Effector memory CD4-positive, alpha-beta T cell (primary cell): Measurements from ENCODE around the gene PRDM15.
A peak's percentile ranks its signal among the peaks of the same experiment; 100 is the strongest.

ENCODE experiments used
- DNase-seq, 3 donors: peaks; one replicate each; pipeline ENCODE4 v3.0.0-alpha.2; 2020
- H3K27ac ChIP-seq: 2 replicates; pipeline ENCODE4 v1.7.0; 2013; ENCODE audit warnings: mild to moderate bottlenecking, low read length, moderate library complexity; ENCODE audit not compliant: insufficient read depth, poor library complexity, severe bottlenecking
- H3K27me3 ChIP-seq: replicated peaks from 2 replicates; pipeline ENCODE4 v1.7.0; 2013; ENCODE audit warnings: mild to moderate bottlenecking, low read length; ENCODE audit not compliant: insufficient read depth, control insufficient read depth, poor library complexity, severe bottlenecking
- H3K36me3 ChIP-seq: 2 replicates; pipeline ENCODE4 v1.7.0; 2013; ENCODE audit warnings: mild to moderate bottlenecking, low read length, moderate library complexity; ENCODE audit not compliant: control insufficient read depth, insufficient read depth
- H3K4me1 ChIP-seq: 2 replicates; pipeline ENCODE4 v1.7.0; 2013; ENCODE audit warnings: low read length, mild to moderate bottlenecking; ENCODE audit not compliant: control insufficient read depth, insufficient read depth, poor library complexity, severe bottlenecking
- H3K4me3 ChIP-seq: 2 replicates; pipeline ENCODE4 v1.7.0; 2013; ENCODE audit warnings: low read length, low read depth, mild to moderate bottlenecking; ENCODE audit not compliant: insufficient read depth, poor library complexity, severe bottlenecking
- H3K9me3 ChIP-seq: 2 replicates; pipeline ENCODE4 v1.7.0; 2013; ENCODE audit warnings: mild to moderate bottlenecking, low read length, moderate library complexity; ENCODE audit not compliant: control insufficient read depth
- total RNA-seq, 3 donors: gene quantifications; one replicate each; lab custom pipeline; 2026; lab: John Stamatoyannopoulos, UW

The PRDM15 gene, protein sequence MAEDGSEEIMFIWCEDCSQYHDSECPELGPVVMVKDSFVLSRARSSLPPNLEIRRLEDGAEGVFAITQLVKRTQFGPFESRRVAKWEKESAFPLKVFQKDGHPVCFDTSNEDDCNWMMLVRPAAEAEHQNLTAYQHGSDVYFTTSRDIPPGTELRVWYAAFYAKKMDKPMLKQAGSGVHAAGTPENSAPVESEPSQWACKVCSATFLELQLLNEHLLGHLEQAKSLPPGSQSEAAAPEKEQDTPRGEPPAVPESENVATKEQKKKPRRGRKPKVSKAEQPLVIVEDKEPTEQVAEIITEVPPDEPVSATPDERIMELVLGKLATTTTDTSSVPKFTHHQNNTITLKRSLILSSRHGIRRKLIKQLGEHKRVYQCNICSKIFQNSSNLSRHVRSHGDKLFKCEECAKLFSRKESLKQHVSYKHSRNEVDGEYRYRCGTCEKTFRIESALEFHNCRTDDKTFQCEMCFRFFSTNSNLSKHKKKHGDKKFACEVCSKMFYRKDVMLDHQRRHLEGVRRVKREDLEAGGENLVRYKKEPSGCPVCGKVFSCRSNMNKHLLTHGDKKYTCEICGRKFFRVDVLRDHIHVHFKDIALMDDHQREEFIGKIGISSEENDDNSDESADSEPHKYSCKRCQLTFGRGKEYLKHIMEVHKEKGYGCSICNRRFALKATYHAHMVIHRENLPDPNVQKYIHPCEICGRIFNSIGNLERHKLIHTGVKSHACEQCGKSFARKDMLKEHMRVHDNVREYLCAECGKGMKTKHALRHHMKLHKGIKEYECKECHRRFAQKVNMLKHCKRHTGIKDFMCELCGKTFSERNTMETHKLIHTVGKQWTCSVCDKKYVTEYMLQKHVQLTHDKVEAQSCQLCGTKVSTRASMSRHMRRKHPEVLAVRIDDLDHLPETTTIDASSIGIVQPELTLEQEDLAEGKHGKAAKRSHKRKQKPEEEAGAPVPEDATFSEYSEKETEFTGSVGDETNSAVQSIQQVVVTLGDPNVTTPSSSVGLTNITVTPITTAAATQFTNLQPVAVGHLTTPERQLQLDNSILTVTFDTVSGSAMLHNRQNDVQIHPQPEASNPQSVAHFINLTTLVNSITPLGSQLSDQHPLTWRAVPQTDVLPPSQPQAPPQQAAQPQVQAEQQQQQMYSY
- total RNA-seq = 26.8 to 28.2 (median 28.1) reads per million in 3 donors

DNA sequence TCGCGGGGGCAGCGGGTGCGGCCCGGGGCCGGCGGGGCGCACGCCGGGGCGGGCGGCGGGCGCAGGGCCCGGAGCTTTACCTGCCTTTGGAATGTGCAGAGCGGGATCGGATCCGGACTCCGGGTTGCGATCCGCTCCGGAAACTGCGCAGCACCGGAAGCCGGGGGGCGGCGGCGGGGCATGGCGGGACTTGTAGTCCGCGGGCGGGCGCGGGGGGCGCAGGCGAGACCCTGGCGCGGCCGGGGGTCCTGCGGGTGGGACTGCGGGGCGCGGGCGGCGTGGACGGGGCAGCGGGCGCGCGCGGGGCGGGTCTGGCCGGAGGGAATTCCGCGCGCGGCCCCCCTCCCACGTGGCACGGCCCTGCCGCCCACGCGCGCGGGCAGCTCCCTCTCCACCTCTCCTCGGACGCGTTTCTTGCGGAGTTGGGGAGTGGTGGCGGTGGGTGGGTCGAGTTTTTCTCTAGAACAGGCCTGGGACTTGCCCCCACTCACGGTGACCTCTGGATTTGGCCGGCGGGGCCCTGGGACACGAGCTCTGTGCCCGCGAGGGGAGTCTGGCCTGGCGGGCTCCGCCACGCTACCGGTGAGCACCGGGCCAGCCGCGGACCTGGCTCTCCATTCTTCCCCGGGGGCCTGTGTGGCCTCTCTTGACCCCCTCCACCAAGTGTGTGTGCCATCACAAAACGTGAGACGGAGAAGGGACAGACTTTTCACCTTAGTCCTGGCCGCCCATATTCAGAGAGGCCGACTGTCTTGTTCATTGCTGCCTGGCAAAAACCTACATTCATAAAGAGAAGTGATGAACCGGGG lies at the start of gene PRDM15:
TSS of gene PRDM15 (minus strand) at position 155 of the 809 bp plus-strand sequence. CDS start 18,981 bp downstream, outside the sequence.
- H3K4me1 ChIP-seq = peaks cover 7% of the 10 kb centered on the region
- no peaks in the 10 kb centered on the region for H3K36me3 ChIP-seq
- H3K27me3 ChIP-seq = no peaks in the 10 kb centered on the region
- peak; percentile 56 to 66 (median 61) for DNase-seq
- peak within 1 kb of the TSS; percentile 65 for H3K4me3 ChIP-seq
- no peaks in the 10 kb centered on the region for H3K9me3 ChIP-seq
- peak within 1 kb of the TSS; percentile 71 for H3K27ac ChIP-seq

DNA sequence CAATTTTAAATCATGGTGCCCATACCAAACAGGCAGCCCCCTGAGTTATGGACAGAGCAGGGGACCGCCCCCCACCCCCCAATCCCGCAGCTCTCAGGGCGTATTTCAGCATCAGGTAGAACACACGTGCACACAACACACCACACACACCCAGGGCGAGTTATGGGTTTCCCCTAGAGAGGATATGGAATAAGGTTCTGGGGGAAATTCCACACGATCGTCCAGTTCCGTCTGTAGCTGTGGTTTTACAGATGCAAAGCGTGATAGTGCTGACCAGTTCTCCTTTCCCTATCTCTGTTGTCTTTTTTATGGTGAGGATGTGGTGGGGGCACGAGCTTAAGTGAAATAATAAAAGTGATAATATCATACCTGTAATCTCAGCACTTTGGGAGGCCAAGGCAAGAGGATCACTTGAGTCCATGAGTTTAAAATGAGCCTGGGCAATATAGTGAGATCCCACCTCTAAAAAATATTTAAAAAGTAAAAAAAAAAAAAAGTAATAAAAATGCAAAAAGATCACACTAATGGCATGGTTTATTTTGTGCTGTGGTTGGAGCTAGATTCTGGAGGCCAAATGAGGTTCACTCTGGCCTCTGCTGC lies 49.6 kb upstream of the PRDM15 start:
- DNase-seq = no peak
- H3K27ac ChIP-seq = no peak overlapping the region
- H3K4me3 ChIP-seq = no peak overlapping the region
- H3K27me3 ChIP-seq = peaks cover 2% of the 10 kb centered on the region
- peaks cover 4% of the 10 kb centered on the region for H3K4me1 ChIP-seq
- H3K9me3 ChIP-seq = no peaks in the 10 kb centered on the region
- no peaks in the 10 kb centered on the region for H3K36me3 ChIP-seq

DNA sequence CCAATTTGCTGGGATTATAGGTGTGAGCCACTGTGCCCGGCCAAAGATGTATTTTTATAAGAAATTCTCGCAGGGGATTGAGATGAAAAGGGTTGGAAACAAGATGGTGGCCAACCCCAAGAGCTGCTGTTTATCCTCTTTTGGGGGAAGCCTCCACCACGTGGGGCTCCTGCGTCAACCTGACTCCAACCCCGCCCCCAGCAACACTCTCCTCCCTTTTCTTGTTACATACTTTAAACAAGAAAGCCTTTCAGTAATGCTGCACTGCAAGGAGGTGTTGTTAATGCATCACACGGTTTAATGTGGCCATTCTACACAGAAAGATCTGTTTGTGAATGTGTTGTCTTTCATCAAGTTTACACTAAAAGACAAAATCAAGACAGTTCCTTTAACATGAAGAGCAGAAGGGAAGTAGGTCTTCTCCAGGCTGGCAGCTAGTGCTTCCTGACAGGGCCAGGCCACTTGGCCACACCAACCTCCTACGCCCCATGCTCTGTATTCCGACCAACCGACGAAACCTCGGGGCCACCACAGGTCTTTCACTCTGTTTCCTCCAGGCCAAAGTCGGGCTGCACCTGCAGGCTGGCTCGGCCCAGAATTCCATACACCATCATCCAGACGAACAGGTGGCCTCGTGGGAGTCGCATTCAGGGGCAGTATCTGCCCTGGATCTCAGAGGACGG lies 48.7 kb upstream of the PRDM15 start:
- Histone ChIP-seq H3K27ac (no peak overlapping the region), H3K4me1 (peaks cover 4% of the 10 kb centered on the region), H3K9me3 (no peaks in the 10 kb centered on the region), H3K36me3 (no peaks in the 10 kb centered on the region), H3K4me3 (no peak overlapping the region), H3K27me3 (no peaks in the 10 kb centered on the region)
- DNase-seq = no peak

DNA sequence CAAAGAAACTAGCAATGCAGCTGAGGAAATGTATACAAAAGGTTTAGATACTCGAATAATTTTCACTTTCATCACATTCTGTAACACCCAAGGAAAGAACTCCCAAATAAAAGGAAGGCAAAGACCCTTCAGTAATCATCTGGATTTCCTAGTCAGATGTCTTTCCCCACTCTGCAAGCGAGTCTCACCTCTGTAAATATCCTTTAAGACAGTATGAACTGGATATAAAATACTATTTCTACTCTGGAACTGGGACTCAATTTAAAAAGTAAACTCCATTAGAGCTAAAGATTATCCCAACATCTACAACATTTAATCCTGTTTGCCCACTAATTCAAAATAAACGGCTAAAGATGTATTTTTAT lies 47.6 kb upstream of the PRDM15 start:
- Histone ChIP-seq H3K4me1 (peaks cover 4% of the 10 kb centered on the region), H3K4me3 (peak overlapping the region; percentile 58)

DNA sequence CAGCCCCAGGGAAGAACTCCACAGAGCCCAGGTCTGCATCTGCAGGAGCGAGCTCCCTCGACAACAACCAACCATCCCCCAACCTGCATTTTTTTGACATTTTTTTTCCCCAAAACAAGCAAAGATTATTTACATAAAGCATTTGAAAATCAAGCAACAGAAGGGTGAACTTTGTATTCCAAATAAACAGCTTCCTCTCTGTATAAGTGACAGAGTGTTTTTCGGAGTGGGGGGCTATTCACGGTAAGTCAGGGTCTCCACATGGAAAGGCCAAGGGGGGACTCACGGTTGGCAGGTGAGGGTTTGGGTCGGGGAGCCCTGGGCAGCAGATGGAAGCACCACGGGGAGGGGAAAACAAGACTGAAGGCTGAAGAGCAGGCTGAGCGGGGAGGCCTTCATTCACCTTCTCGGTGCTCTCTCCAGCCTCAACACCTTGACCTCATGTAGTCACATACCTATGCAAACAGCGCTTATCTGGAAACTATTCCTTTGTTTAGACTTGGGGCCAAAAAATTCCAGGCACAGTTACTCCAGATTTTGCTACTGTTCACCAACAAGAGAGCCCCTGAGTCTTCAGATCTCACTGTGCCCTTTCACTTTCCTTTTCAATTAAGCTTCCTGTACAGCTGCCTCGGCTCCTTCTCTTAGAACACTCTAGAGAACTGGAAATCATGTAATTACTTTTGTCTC lies 47.1 kb upstream of the PRDM15 start:
- DNase-seq = no peak
- H3K4me1 ChIP-seq = peaks cover 4% of the 10 kb centered on the region
- H3K27me3 ChIP-seq = no peaks in the 10 kb centered on the region
- no peaks in the 10 kb centered on the region for H3K9me3 ChIP-seq
- H3K4me3 ChIP-seq = peak overlapping the region; percentile 58
- H3K27ac ChIP-seq = peak overlapping the region; percentile 69
- no peaks in the 10 kb centered on the region for H3K36me3 ChIP-seq

More for the DNA sequence above, 47.6 kb upstream of the PRDM15 start:
- no peak for DNase-seq
- Histone ChIP-seq H3K36me3 (no peaks in the 10 kb centered on the region), H3K27ac (peak overlapping the region; percentile 69), H3K9me3 (no peaks in the 10 kb centered on the region), H3K27me3 (no peaks in the 10 kb centered on the region)

DNA sequence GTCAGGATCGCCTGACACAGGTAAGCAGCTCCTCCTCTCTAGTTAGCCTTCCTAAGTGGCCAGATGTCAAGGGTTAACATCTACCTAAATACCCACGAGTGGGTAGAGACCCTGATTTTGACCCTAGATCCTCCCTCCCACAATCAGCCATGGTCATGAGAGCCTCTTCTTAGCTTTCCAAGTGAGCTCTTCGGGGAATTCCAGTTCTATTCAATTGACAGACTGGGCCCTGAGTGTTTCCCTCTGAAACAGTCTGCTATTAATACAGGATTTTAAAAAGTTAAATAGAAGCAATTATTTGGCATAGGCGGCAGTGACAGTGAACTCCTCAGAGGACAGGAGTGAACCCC lies 46.6 kb upstream of the PRDM15 start:
- peak overlapping the region; percentile 58 for H3K4me3 ChIP-seq
- H3K27ac ChIP-seq = peak overlapping the region; percentile 69
- no peaks in the 10 kb centered on the region for H3K9me3 ChIP-seq
- no peak for DNase-seq
- H3K27me3 ChIP-seq = no peaks in the 10 kb centered on the region
- H3K36me3 ChIP-seq = no peaks in the 10 kb centered on the region
- peaks cover 4% of the 10 kb centered on the region for H3K4me1 ChIP-seq

DNA sequence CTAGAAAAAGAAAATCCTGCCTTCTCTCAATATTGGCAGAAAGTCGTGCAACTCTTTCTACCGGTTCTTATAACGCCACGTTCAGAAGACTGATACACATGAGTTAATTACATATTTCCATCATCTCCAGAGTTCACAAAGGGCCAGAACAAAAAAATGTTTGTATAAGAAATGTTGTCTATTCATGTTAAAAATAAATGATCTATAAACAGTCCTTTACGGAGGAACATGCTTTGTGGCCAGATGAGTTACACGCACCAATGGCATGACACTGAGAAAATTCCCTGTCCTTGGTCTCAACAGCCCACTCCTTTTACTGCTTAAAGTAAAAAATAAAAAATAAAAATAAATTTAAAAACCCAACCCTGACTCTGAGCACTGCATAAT lies 45.2 kb upstream of the PRDM15 start:
- no peak for DNase-seq
- no peak overlapping the region for H3K27ac ChIP-seq

DNA sequence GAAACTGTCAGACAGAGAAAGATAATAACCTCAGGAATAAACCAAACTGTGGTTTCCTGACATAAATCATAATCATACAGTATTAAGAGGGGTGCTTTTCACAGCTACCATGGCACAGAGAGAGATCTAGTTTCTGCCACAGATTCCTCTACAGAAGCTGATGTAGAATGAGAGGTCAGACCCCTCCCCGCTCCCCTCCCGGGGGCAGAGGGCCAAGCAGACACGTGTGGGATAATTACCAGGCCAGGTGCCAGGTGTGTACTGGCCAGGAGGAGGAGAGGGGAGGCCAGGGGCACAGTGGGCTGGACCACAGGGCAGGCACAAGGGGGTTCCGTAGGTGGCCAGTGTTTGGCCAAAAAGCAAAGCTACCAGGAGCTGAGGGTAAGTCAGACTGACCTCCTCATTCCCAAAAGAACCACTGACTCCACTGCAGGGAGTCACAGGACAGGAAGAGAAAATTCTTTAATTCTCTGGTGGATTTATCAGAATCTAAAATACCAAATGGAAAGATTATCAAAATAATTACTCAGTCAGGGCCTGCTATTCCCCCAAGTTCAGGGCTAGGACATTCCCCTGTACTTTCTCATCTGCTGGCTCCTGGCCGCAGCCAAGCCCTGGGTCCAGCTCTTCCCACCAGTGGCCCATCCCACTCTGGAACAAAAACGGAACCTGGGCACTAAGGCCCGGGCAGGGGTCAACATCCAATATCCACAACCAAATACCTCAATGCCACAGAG lies 44.7 kb upstream of the PRDM15 start:
- H3K27ac ChIP-seq = no peak overlapping the region
- no peak for DNase-seq
- H3K9me3 ChIP-seq = no peaks in the 10 kb centered on the region
- peaks cover 4% of the 10 kb centered on the region for H3K4me1 ChIP-seq
- no peaks in the 10 kb centered on the region for H3K36me3 ChIP-seq
- H3K27me3 ChIP-seq = no peaks in the 10 kb centered on the region
- no peak overlapping the region for H3K4me3 ChIP-seq

More for the DNA sequence above, 45.2 kb upstream of the PRDM15 start:
- peaks cover 4% of the 10 kb centered on the region for H3K4me1 ChIP-seq
- H3K9me3 ChIP-seq = no peaks in the 10 kb centered on the region
- no peaks in the 10 kb centered on the region for H3K27me3 ChIP-seq
- no peaks in the 10 kb centered on the region for H3K36me3 ChIP-seq
- no peak overlapping the region for H3K4me3 ChIP-seq
